GM21360 (cell line): ENCODE data around the gene HSBP1L1.
"Not testable (repeated sequence)": the region's sequence is repeated elsewhere in the genome, so short reads cannot be mapped to it uniquely, and the experiment has no call there.

Source experiments
- ATAC-seq: cut with Tn5 transposase; IDR thresholded peaks from one replicate; pipeline ENCODE4 v1.9.1; 2021; ENCODE audit warnings: mild to moderate bottlenecking, moderate library complexity; ENCODE audit not compliant: unreplicated experiment

Gene HSBP1L1

DNA sequence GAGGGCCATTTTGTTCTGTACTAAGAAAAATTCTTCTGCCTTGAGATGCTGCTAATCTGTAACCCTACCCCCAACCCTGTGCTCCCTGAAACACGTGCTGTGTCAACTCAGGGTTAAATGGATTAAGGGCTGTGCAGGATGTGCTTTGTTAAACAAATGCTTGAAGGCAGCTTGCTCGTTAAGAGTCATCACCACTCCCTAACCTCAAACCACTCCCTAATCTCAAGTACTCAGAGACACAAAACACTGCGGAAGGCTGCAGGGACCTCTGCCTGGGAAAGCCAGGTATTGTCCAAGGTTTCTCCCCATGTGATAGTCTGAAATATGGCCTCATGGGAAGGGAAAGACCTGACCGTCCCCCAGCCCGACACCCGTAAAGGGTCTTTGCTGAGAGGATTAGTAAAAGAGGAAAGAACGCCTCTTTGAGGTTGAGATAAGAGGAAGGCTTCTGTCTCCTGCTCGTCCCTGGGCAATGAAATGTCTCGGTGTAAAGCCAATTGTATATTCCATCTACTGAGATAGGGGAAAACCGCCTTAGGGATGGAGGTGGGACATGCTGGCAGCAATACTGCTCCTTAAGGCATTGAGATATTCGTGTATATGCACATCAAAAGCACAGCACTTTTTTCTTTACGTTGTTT is 4.2 kb upstream of the HSBP1L1 start:
- ATAC-seq = not testable (repeated sequence)

DNA sequence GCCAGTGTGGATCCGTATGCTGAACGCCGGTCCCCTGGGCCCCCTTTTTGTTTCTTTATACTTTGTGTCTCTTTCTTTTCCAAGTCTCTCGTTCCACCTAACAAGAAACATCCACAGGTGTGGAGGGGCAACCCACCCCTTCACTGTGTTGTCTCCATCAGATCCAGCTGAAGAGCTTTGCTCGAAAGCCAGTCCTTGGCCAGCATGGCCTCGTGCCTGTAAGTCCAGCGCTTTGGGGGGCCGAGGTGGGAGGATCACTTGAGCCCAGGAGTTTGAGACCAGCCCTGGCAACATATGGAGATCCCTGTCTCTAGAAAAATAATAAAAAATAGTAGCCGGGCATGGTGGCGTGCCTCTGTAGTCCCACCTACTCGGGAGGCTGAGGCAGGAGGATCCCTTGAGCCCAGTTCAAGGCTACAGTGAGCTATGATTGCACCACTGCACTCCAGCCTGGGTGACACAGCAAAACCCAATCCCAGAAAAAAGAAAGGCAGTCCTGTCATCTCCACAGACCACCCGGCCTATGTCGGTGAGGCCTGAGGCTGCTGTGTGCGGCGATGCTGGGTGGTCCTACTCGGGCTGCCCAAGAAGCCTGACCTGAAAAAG is 3.4 kb upstream of the HSBP1L1 start:
- ATAC-seq = no peak

DNA sequence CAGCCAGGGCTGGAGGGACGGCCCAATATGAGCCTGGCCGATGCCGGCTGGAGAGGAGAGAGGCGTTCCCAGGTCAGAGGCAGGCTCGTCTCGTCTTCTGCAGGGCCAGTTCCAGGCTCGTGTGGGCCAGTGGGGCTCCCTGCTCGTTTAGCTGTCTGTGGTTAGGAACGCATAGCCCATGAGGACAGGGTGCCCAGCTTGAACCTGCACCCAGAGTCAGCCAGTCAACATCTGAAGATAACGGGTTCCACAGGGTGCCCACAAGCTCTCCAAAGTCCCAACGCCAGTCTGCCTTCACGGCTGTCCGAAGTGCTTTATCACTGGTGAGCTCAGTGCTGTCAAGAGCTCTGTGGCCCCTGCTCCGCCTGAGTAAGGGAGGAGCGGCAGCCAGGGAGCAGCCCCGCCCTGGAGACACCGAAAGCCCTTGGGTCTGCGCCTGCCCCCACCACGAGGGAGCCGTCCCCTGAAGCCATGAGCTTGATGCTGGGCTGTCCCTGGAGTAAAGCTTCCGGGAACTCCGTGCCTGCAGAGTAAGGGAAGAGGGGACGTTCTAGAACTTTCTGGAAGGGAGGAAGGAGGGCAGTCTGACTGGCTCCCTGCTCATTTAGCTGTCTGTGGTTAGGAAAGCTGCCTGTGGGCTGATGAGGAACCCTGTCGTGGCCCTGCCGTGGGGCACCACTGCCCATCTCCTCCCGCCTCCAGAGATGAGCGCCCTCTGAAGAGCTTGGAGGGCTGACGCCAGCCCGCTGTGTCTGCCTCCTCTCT is 2.7 kb upstream of the HSBP1L1 start:
- ATAC-seq = no peak

DNA sequence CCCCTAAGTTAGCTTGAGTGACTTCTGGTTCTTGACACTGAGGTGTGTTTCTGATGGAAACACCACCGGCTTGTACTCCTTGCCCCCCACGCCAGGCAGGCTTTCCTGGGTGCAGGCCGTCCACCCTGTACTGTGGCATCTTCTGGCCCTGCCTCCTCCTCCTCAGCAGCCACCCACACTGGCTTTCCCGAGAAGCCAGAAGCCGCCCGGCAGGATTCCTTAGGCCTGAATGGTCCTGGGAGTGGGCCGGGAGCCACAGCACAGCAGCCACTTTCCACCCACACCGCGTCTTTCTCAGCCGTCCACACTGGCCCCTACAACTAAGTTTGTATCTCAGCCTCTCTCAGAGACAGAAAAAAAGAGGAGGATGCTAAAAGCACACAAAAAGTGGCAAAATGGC is 2.1 kb upstream of the HSBP1L1 start:
- no peak for ATAC-seq

DNA sequence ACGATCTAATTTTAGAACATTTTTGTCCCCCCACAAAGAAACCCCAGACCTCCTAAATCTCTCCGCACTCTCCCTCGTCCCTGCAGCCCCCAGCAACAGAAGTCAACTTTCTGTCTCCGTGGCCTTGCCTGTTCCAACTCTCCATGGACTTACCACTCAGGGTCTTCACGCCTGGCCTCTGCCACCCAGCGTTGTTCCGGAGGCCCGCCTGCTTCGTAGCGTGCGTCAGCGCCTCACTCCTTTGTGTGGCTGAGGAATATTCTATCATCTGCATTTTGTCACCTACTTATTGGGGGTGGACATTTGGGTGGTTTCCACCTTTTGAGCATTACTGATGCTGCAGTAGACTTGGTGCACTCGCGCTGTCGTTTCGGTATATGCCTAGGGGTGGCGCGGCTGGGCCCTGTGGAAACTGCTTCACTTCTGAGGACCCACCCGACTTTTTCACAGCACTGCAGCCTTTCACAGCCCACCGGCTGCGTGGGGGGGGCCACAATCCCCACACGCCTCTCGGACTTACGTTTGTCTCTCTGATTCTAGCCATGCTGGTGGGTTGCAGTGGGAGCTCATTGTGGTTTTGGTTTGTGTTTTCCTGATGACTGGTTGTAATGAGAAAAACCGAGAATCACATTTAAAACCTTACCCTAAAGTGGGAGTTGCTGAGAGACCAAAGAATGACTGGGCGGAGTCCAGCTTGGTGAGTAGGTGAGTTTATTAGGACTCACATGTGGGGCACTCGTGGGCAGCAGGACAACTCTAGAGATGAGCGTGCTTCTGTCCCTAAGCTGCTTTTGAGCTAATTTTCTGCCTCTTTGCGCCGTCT is 1.4 kb upstream of the HSBP1L1 start:
- ATAC-seq = peak; percentile 44

DNA sequence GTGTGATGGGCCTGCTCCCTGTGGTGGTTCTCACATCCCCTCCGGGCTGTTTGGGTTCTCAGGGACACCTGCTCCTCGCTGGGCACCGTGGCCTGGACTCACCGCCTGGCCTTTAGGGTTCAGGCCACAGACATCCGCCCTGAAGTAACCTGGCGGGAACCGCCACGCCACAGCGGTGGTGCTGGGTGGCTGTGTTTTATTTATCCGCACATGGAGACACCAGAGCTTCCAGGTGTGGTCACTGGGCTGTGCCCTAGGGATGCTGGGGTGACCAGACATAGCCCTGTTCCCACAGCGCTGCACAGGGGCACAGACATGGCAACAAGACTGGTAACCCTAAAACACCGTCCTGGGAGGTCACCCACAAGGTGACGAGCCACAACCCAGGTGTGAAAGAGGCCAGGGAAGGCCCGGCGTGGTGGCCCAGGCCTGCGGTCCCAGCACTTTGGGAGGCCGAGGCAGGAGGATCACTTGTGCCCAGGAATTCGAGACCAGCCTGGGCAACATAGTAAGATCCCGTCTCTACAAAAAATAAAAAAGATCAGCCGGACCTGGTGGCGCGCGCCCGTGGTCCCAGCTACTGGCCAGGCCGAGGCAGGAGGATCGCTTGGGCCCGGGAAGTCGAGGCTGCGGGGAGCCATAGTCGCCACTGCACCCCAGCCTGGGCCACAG is 649 bp upstream of the HSBP1L1 start:
- no peak for ATAC-seq

DNA sequence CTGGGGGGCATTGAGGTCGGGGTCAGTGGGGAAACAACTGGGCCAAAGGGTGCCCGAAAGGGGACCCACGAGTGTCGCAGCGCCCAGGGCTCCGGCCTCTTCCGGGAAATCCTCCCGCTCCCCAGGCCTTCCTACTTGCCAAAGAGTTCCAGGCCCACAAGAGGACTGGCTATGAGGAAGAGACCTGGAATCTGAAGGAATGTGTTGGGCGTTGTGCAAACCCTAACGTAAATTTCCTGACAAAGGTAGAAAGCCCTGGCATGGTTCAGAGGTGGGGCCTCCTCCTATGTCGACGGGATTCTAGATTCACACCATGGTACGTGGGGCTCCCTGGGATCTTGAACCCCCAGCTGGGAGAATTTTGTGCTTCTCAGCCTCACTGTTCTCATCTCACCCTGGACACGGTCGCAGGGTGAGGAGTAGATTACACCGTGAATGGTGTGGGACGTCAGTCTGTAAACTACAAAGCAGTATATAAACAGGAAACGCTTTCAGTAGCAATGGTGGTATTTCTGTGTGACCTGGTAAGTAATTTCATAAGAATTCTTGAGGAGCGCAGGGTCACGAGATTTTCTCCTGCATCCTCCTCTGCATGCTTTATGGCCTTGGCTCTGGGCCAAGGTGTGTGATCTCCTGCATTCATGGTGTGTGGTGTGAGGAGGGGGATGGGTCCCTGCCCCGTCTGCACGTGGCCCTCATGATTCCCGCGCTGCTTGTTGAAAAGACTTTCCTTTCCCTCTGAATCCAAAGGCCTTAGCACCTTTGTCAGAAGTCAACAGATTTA is 868 bp downstream of the HSBP1L1 start:
- no peak for ATAC-seq

DNA sequence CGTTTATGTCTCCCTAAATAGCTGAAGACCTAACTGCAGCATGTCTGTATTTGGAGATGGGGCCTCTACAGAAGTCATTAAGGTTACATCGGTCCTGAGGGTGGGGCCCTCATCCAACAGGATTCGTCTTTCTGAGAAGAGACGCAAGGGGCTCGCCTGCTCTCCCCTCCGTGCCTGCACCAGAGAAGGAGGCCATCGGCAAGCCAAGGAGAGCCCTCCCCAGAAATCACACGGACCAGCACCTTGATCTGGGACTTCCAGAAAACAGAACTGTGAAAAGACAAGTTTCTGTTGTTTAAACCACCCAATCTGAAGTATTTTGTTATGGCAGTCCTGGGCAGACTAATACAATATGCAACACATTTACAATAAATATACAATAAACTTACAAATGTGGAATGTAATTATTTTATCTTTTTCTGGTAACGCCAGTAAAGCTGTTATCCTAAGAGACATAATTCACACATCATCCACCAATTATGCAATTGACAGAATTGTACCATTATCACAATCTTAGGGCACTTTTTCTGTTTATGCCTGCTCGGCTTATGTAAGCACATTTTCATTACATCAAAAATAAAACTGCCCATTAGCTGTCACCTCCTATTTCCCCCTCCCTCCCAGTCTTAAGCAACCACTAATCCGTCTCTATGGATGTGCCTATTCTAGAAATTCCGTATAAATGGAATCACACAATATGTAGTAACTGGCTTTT is 6.1 kb downstream of the HSBP1L1 start:
- ATAC-seq = no peak

DNA sequence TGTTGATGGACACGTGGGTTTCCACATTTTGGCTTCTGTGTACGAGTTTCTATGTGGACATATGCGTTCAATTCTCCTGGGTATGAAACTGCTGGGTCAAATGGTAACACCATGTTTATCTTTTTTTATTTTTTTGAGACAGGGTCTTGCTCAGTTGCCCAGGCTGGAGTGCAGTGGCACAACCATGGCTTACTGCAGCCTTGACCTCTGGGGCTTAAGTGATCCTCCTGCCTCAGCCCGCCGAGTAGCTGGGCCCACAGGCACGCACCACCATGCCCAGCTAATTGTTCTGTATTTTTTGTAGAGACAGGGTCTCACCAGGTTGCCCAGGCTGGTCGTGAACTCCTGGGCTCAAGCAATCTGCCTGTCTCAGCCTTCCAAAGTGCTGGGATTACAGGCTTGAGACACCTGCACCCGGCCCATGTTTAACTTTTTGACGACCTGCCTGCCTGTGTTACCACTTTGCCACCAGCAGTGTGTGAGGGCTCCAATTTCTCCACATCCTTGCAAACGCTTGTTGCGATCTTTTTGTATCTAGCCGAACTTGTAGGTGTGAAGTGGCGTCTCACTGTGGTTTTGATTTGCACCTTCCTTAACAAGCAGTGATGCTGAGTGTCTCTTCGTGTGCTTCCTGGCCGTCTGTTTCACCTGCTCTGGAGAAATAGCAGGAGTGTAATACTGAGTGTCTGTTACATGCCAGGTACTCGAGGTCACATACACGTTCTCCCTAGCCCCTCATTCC is 6.9 kb downstream of the HSBP1L1 start:
- ATAC-seq = no peak

DNA sequence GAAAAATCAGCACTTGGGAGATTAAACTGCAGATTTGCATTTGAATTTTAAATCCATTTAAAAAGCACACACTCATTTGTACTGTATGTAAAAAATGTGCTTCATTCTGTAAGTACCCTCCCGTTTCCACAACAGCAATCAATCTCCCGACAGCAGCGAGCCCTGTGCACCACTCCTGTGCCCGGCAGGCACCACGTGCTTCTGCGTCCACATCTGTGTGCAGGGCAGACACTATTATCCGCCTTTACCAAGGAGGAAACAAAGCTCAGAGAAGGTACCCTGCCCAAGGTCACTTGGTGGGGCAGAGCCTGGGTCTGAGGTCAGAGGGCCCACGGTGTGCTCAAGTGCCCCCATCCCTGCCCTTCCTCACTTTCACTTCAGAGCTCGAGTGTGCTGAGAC is 7.5 kb downstream of the HSBP1L1 start:
- ATAC-seq = no peak

DNA sequence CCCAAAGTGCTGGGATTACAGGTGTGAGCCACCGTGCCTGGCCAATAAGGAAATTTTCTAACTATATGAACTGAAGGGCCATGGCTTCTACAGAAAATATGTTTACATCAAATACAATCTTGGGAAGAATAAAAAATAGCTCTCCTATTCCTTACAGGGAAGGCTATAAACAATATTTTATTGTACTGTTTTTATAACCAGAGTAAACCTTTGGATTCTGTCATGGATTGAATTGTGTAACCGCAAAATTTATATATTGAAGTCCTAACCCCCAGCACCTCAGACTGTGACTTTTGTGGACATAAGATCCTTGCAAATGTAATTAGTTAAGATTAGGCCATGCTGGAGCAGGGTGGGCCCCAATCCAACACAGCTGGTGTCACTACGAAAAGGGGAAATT is 8.3 kb downstream of the HSBP1L1 start:
- ATAC-seq = no peak

DNA sequence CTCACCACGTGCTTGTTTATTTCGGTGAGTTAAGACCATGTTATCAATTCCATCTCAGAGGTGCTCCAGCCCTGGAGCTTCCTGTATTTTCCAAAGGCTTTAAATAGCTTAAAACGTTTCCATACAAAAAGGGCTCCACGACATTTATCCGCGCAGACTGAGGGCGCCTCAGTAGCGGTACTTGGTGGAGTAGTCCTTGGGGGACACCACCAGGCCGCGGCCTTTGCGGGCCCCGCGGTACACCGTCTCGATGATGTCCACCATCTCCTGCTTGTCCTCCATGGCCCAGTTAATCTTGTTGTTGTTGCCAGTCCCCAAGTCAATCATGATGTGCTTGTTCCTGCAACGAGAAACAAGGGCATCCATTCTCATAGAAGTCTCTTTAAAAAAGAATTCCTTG is 9.1 kb downstream of the HSBP1L1 start:
- no peak for ATAC-seq

DNA sequence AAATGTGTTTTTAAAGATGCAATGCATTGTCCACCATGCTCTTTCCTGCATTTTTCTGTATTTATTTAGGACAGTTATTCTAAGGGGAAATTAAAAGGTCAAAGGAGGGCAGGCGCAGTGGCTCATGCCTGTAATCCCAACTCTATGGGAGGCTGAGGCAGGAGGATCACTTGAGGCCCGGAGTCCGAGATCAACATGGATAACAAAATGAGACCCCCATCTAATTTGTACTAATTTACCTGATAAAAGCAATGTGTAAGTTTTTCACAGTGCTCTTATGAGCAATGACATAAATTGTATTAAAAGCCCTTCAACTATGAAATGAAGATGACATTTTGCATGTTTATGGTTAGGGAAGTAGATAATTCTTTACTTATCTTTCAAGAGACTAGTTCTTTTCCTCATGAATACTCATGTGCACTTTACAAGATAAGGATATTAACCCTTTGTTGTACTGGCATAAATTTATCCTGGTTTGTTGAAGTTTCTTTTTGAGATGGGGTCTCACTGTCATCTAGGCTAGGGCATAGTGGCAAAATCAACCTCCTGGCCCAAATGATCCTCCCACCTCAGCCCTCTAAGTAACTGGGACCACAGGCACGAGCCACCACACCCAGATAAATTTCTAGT is 9.7 kb downstream of the HSBP1L1 start:
- no peak for ATAC-seq

DNA sequence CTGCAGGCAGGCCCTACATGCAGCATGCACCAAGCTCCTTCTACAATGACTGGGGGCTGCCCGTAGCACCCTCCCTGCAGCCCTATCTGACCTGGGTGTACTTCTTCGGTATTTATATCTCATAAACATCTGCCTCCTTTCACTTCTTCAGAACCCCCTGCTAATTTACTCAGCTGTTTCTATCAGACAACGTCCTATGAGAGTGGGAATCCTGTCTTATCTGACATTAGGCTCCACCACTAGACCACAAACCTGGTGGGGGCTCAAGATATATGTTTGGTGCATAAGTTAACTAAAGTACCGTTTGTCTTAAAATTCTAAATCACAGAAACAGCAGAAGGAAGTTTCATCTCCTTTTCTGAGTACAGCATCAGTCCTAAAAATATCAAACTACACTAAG is 10.6 kb downstream of the HSBP1L1 start:
- ATAC-seq = no peak

DNA sequence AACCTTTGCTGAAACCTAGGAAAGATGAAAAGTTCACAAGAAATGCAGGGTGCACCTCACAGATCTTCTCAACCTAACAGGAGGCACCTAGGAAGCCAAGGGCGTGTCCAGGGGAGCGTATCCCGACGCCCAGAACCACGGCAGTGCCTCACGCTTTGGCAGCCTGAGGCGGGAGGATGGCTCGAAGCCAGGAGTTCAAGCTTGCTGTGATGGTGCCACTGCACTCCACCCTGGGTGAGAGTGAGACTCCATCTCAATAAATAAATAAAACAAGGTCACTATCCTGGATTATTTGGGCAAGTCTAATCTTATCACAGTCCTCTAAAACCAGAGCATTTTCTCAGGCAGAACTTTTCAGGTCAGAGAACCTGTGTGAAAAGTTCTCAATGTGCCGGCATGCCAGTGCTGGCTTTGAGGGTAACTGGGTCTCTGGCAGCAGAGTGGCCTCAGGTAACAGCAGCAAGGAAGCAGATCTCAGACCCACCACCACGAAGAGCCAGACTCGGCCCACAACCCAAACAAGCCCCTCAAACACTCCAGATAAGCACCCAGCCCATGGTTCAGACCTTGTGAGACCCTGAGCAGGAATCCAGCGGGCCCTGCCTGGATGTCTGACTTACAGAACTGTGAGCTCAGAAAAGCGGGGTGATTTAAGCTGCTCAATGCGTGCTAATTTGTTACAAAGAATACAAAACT is 11.7 kb downstream of the HSBP1L1 start:
- ATAC-seq = no peak

DNA sequence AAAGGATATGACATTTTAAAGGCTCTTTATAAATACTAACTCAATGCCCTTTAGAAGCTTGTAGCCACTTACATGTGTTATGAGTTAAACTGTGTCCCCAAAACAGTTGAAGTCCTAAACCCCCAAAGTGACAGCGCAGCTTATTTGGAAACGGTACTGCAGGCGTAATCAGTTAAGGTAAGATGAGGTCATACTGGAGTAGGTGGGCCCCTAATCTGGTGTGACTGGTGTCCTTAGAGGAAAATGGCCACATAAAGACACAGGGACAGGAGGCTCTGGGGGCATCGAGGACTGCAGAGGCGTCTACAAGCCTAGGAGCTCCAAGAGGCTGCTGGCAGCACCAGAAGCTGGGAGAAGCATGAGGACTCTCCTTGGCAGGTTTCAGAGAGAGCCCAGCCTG is 15.4 kb downstream of the HSBP1L1 start:
- ATAC-seq = no peak

DNA sequence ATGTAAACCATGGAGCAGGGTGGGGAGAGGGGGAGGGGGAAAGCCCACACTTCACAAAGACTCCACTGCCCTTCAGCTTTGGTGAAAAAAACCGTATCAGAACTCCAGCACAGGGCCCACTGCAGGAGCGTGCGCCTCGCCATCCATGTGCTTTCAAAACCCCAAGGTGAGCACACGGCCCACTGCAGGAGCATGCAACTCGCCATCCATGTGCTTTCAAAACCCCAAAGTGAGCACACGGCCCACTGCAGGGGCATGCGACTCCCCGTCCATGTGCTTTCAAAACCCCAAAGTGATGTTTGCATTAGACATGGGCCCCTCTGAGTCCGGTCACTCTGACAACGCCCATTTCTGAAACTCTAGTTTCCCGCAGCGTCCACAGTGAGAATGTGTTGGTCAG is 16.1 kb downstream of the HSBP1L1 start:
- no peak for ATAC-seq

DNA sequence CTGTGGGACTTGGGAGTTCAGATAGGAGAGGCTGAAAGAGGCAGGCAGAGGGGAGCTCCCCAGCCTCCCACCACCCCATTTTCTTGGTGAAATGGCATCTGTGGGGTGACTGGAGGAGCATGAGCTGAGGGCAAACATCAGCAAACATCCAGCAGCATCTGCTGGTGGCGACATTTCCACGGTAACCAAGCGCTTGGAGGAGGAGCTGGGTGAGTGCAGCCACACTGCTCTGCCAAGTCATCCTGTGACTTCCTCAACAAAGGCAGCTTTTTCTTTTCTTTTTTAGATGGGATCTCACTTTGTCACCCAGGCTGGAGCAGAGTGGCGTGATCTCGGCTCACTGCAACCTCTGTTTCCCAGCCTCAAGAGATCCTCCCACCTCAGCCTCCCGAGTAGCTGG is 18.3 kb downstream of the HSBP1L1 start:
- ATAC-seq = no peak
